ENCODE measurements around the gene KMT5B. TPM values are rescaled to one million over a fixed set of nuclear protein-coding genes. Genes with fewer than 3 reads are reported as not detected.

KMT5B gene
- polyA plus RNA-seq, 2 of the 4 experiments (the other 2 are of a cell fraction) = 15.2 to 27.1 TPM

DNA sequence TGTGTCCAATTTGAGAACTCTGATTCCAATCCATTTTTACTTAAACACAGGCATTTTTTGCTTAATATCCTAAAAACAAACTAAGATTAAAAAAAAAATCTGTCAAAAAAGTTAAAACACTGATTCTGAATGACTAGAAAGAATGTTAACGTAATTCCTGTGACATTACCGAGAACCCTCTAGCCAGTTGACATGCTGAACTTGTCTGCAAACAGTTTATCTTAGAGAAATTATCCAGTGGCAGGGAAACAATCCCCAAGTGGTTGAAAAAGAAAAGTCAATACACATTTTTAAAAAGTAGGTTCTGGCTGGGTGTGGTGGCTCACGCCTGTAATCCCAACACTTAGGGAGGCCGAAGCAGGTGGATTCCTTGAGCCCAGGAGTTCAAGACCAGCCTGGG, 11.6 kb downstream of the KMT5B start (continued):
- TF ChIP-seq, protein P1, sequence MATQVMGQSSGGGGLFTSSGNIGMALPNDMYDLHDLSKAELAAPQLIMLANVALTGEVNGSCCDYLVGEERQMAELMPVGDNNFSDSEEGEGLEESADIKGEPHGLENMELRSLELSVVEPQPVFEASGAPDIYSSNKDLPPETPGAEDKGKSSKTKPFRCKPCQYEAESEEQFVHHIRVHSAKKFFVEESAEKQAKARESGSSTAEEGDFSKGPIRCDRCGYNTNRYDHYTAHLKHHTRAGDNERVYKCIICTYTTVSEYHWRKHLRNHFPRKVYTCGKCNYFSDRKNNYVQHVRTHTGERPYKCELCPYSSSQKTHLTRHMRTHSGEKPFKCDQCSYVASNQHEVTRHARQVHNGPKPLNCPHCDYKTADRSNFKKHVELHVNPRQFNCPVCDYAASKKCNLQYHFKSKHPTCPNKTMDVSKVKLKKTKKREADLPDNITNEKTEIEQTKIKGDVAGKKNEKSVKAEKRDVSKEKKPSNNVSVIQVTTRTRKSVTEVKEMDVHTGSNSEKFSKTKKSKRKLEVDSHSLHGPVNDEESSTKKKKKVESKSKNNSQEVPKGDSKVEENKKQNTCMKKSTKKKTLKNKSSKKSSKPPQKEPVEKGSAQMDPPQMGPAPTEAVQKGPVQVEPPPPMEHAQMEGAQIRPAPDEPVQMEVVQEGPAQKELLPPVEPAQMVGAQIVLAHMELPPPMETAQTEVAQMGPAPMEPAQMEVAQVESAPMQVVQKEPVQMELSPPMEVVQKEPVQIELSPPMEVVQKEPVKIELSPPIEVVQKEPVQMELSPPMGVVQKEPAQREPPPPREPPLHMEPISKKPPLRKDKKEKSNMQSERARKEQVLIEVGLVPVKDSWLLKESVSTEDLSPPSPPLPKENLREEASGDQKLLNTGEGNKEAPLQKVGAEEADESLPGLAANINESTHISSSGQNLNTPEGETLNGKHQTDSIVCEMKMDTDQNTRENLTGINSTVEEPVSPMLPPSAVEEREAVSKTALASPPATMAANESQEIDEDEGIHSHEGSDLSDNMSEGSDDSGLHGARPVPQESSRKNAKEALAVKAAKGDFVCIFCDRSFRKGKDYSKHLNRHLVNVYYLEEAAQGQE (IDR thresholded peaks at IDR 0.05) = no peak
- TF ChIP-seq PHF8 (IDR thresholded peaks at IDR 0.05; ENCODE audit: borderline replicate concordance, low read depth) (no peak), MAFK (IDR thresholded peaks at IDR 0.05; ENCODE audit: partially characterized antibody) (no peak)

DNA sequence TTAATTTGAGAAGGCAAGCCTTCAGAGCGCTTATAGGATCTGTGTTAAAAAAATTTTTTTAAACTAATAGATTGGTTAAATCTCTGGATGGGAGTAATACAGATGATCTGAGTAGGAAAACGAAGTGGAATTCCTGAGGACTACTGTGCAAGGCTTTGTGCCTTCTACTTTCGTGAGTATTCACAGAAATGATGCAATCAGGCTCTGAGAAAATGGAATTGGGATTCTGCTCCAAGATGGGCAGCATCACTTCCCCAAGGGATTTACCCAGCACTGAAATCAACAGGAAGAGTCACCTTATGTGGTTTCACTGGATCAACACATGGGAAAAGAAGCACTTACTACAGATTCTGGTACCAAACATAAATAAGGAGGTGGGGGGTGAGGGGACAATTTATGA, 12.5 kb downstream of the KMT5B start:
- ChIA-PET CTCF (no interaction called here), POLR2A (no interaction called here)
- H3K4me3 ChIP-seq = no peak overlapping the region
- H3K27ac ChIP-seq = peak overlapping the region in 1 of 2 experiments; percentile 25; a peak in 1 of 6 replicates
- H3K9me3 ChIP-seq = no peaks in the 10 kb centered on the region
- ATAC-seq = no peak
- 68% methylated on average over 3 of the region's 3 CpGs for WGBS (ENCODE audit: missing lambda C conversion rate)
- H3K4me1 ChIP-seq = peaks cover 16% of the 10 kb centered on the region; the same call in 2 of the 3 replicates
- no peak for FAIRE-seq
- TF ChIP-seq CEBPB (IDR thresholded peaks at IDR 0.05) (peak in 1 of 2 experiments; percentile 41; a peak in 1 of 4 replicates), RNF2 (IDR thresholded peaks at IDR 0.05; ENCODE audit: borderline replicate concordance, low read depth) (no peak), MAFK (IDR thresholded peaks at IDR 0.05; ENCODE audit: partially characterized antibody) (no peak)
- TF ChIP-seq, protein P2, sequence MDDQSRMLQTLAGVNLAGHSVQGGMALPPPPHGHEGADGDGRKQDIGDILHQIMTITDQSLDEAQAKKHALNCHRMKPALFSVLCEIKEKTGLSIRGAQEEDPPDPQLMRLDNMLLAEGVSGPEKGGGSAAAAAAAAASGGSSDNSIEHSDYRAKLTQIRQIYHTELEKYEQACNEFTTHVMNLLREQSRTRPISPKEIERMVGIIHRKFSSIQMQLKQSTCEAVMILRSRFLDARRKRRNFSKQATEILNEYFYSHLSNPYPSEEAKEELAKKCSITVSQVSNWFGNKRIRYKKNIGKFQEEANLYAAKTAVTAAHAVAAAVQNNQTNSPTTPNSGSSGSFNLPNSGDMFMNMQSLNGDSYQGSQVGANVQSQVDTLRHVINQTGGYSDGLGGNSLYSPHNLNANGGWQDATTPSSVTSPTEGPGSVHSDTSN (IDR thresholded peaks at IDR 0.05) = no peak
- H3K4me2 ChIP-seq = 0 out of 3 replicates have a peak overlapping the region, but pooled peaks have one; percentile 4
- no peak for DNase-seq (ENCODE audit: low read depth in 1 of 2, low spot score in 1 of 2)

DNA sequence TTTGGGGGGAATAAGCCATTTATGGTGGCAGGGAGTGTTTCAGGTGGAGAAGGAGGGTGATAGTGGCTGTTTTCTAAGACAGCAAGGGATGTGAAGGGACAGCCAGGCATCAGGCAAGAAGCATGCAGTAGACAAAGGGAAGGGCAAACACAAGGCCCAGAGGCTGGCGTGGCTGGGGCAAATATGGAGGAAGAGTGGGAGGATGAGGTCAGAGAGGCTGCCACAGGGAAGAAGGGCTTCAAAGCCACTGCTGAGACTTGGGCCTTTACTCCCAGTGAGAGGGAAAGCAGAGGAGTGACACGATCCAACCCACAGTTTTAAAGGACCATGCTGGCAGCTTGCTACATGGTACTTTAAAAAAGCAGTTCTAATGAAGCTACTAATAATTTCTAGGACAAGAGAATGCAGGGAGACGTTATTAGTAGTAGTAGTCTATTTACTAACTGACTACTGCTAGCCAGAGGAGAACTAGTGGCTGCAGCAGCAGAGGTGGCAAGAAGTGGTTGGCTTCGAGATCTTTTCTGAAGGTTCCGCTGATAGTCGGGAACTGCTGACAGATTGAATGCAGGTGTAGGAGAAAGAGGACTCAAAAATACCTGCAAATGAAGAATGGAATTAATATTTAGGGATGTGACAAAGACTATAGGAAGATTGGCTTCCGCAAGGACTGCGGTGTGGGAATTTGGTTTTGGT, 13.7 kb downstream of the KMT5B start:
- no peak overlapping the region for H3K27ac ChIP-seq
- H3K4me2 ChIP-seq = no peak overlapping the region
- 88% methylated on average over 8 of the region's 8 CpGs for WGBS (ENCODE audit: missing lambda C conversion rate)
- no peak for DNase-seq (ENCODE audit: low read depth in 1 of 2, low spot score in 1 of 2)
- no peak for FAIRE-seq
- CTCF ChIA-PET = interaction anchor here (0.8 to 7.1 kb wide), 5 partner anchors 9 to 98 kb away, joined by 3 to 88 read pairs (median 5); no protein-coding TSS in a partner anchor
- peaks cover 15% of the 10 kb centered on the region; the same call in 2 of the 3 replicates for H3K4me1 ChIP-seq
- no peak for TF ChIP-seq NPAS2 (CRISPR knock-in tag; IDR thresholded peaks at IDR 0.05; ENCODE audit: borderline replicate concordance)
- TF ChIP-seq ZSCAN20 (CRISPR knock-in tag; IDR thresholded peaks at IDR 0.05) = no peak
- TF ChIP-seq HDAC2 (IDR thresholded peaks at IDR 0.05) = no peak
- TF ChIP-seq FOSB (CRISPR knock-in tag; IDR thresholded peaks at IDR 0.05) = no peak
- TF ChIP-seq CBX8 (IDR thresholded peaks at IDR 0.05) = no peak
- TF ChIP-seq, protein P3, sequence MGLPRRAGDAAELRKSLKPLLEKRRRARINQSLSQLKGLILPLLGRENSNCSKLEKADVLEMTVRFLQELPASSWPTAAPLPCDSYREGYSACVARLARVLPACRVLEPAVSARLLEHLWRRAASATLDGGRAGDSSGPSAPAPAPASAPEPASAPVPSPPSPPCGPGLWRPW (IDR thresholded peaks at IDR 0.05) = no peak
- no peak for ATAC-seq
- H3K4me3 ChIP-seq = no peak overlapping the region
- POLR2A ChIA-PET = no interaction called here
- no peaks in the 10 kb centered on the region for H3K9me3 ChIP-seq

DNA sequence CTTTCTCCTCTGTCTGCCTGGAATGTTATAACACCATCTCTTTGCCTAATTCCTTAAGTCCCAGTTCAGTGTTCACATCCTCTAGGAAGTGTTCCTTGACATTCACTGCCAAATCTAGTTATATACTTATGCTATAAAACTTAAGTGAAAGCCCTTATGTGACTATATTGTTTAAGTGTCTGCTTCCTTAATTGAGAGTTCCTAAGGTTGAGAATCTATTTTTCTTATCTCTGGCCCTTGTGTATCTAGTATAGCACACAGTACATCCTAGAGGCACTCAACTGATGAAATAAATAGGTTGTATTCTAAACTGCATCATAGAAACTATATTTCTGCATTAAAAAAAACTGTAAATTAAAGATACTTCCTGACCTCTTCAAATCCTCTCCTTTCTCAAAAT, 16.9 kb downstream of the KMT5B start:
- no peak for ATAC-seq
- CTCF ChIA-PET = interaction anchor here (7.1 kb wide), 1 partner anchor 12 kb away, joined by 88 read pairs; no protein-coding TSS in a partner anchor
- TF ChIP-seq ZC3H11A (IDR thresholded peaks at IDR 0.05) (no peak), KDM1A (IDR thresholded peaks at IDR 0.05; ENCODE audit: low read depth) (no peak), ZNF302 (CRISPR knock-in tag; IDR thresholded peaks at IDR 0.05) (no peak), RCOR1 (IDR thresholded peaks at IDR 0.05; ENCODE audit: low read depth, low read length) (no peak), JUNB (IDR thresholded peaks at IDR 0.05) (no peak), RARB (CRISPR knock-in tag; IDR thresholded peaks at IDR 0.05) (no peak), EHMT2 (IDR thresholded peaks at IDR 0.05; ENCODE audit: low read depth) (no peak)
- TF ChIP-seq, protein P4, sequence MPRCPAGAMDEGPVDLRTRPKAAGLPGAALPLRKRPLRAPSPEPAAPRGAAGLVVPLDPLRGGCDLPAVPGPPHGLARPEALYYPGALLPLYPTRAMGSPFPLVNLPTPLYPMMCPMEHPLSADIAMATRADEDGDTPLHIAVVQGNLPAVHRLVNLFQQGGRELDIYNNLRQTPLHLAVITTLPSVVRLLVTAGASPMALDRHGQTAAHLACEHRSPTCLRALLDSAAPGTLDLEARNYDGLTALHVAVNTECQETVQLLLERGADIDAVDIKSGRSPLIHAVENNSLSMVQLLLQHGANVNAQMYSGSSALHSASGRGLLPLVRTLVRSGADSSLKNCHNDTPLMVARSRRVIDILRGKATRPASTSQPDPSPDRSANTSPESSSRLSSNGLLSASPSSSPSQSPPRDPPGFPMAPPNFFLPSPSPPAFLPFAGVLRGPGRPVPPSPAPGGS (IDR thresholded peaks at IDR 0.05) = no peak
- Histone ChIP-seq H3K9me3 (no peaks in the 10 kb centered on the region), H3K4me3 (no peak overlapping the region), H3K27ac (no peak overlapping the region), H3K4me2 (no peak overlapping the region), H3K4me1 (peaks cover 25% of the 10 kb centered on the region)
- FAIRE-seq = no peak
- DNase-seq (ENCODE audit: low read depth in 1 of 2, low spot score in 1 of 2) = no peak
- POLR2A ChIA-PET = no interaction called here
